A673 (cell line): Measurements from ENCODE around the gene PIK3R6.

Experiments used
- CTCF ChIP-seq: fragments of 300-800, 200-600 bp; sonication (generic); conservative IDR thresholded peaks from 2 replicates; pipeline ENCODE4 v1.5.1; 2017; ENCODE audit warnings: low read depth, mild to moderate bottlenecking, antibody characterized with exemption, low read length, moderate library complexity, mixed read lengths
- EZH2 ChIP-seq: fragments of 200-600 bp; sonication (generic); IDR thresholded peaks from 2 replicates; pipeline ENCODE4 v1.6.1; 2017; ENCODE audit warnings: borderline replicate concordance, low read depth, mild to moderate bottlenecking, mixed read lengths, antibody characterized with exemption, low read length; ENCODE audit not compliant: poor library complexity, severe bottlenecking

DNA sequence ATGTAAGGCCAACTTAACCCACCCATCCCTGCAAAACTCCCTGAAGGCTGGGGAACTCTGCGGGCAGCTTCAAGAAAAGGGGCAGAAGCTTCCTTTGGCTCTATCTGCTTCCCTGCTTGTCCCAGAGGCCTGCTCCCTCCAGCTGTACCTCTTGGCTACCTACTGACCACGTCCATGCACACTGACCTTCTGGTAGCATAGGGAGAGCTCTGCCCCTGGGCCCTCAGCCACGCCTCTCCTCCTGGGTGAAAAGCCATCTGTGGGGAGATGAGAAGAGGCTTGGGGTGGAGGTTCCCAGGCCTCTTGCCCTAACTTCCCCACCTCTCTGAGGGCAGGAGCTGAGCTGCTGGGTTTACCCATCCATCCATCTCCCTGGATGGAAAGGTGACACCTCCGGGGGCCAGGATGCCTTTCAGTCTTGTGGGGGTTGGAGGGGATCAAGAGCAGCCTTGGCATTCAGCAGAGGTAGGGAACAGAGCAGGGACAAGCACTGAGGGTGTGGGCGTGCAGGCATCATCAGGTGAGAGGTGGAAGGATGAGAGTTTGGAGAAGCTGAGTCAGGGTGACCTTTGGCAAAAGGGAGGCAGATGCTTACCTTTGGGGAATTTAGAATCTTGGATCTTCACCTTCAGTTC lies 45.0 kb downstream of the PIK3R6 start:
- TF ChIP-seq CTCF = no peak
- TF ChIP-seq EZH2 = no peak
